ENCODE measurements around the gene SLC26A1. TPM values are rescaled to one million over a fixed set of nuclear protein-coding genes. Genes with fewer than 3 reads are reported as not detected.

The SLC26A1 gene
- total RNA-seq, 1 experiment from 2014 or later: 0.85 TPM

DNA sequence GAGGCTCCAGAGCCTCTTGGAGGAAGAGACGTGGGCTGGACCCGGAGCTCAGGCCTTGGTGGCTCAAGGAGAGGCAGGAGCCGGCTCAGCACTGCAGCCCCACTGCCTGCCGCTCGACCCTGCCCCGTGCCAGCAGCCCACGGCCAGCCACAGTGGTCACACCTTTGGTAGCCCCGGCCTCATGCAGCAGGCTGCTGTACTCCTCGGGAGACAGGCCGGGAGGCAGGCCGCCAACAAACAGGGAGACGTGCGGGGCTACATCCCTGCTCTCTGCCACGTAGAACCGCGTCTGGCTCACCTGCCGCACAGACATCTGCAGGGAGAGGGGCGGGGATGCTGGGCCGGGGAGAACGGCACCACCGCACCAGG, 27.5 kb downstream of the SLC26A1 start:
- no peaks in the 10 kb centered on the region for H3K36me3 Mint-ChIP-seq
- POLR2A ChIA-PET: no interaction called here
- H3K9me3 Mint-ChIP-seq: no peaks in the 10 kb centered on the region
- H3K27me3 Mint-ChIP-seq (ENCODE audit: low read depth): peaks cover 13% of the 10 kb centered on the region
- H3K4me3 Mint-ChIP-seq: no peak overlapping the region
- TF ChIP-seq TEAD1 (CRISPR knock-in tag; IDR thresholded peaks at IDR 0.05) (no peak), CREB1 (CRISPR knock-in tag; IDR thresholded peaks at IDR 0.05) (no peak), ZNF423 (CRISPR knock-in tag; IDR thresholded peaks at IDR 0.05) (no peak), SP1 (CRISPR knock-in tag; conservative IDR thresholded peaks at IDR 0.05) (no peak), TP53 (CRISPR knock-in tag; IDR thresholded peaks at IDR 0.05) (no peak), ZNF416 (CRISPR knock-in tag; IDR thresholded peaks at IDR 0.05) (no peak), TCF7 (CRISPR knock-in tag; IDR thresholded peaks at IDR 0.05; ENCODE audit: low read depth) (no peak), GABPB1 (CRISPR knock-in tag; IDR thresholded peaks at IDR 0.05) (no peak), NFYB (CRISPR knock-in tag; conservative IDR thresholded peaks at IDR 0.05; ENCODE audit: low read depth) (no peak), ELF4 (CRISPR knock-in tag; IDR thresholded peaks at IDR 0.05; ENCODE audit: low read depth) (no peak), ESRRA (CRISPR knock-in tag; IDR thresholded peaks at IDR 0.05; ENCODE audit: borderline replicate concordance) (no peak), NR3C1 (CRISPR knock-in tag; conservative IDR thresholded peaks at IDR 0.05; ENCODE audit: low read depth) (no peak), CREM (CRISPR knock-in tag; IDR thresholded peaks at IDR 0.05) (no peak), SMAD3 (CRISPR knock-in tag; IDR thresholded peaks at IDR 0.05; ENCODE audit: borderline replicate concordance) (no peak)
- TF ChIP-seq, protein P1, sequence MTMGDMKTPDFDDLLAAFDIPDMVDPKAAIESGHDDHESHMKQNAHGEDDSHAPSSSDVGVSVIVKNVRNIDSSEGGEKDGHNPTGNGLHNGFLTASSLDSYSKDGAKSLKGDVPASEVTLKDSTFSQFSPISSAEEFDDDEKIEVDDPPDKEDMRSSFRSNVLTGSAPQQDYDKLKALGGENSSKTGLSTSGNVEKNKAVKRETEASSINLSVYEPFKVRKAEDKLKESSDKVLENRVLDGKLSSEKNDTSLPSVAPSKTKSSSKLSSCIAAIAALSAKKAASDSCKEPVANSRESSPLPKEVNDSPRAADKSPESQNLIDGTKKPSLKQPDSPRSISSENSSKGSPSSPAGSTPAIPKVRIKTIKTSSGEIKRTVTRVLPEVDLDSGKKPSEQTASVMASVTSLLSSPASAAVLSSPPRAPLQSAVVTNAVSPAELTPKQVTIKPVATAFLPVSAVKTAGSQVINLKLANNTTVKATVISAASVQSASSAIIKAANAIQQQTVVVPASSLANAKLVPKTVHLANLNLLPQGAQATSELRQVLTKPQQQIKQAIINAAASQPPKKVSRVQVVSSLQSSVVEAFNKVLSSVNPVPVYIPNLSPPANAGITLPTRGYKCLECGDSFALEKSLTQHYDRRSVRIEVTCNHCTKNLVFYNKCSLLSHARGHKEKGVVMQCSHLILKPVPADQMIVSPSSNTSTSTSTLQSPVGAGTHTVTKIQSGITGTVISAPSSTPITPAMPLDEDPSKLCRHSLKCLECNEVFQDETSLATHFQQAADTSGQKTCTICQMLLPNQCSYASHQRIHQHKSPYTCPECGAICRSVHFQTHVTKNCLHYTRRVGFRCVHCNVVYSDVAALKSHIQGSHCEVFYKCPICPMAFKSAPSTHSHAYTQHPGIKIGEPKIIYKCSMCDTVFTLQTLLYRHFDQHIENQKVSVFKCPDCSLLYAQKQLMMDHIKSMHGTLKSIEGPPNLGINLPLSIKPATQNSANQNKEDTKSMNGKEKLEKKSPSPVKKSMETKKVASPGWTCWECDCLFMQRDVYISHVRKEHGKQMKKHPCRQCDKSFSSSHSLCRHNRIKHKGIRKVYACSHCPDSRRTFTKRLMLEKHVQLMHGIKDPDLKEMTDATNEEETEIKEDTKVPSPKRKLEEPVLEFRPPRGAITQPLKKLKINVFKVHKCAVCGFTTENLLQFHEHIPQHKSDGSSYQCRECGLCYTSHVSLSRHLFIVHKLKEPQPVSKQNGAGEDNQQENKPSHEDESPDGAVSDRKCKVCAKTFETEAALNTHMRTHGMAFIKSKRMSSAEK (CRISPR knock-in tag; IDR thresholded peaks at IDR 0.05; ENCODE audit: borderline replicate concordance): no peak
- TF ChIP-seq, protein P2, sequence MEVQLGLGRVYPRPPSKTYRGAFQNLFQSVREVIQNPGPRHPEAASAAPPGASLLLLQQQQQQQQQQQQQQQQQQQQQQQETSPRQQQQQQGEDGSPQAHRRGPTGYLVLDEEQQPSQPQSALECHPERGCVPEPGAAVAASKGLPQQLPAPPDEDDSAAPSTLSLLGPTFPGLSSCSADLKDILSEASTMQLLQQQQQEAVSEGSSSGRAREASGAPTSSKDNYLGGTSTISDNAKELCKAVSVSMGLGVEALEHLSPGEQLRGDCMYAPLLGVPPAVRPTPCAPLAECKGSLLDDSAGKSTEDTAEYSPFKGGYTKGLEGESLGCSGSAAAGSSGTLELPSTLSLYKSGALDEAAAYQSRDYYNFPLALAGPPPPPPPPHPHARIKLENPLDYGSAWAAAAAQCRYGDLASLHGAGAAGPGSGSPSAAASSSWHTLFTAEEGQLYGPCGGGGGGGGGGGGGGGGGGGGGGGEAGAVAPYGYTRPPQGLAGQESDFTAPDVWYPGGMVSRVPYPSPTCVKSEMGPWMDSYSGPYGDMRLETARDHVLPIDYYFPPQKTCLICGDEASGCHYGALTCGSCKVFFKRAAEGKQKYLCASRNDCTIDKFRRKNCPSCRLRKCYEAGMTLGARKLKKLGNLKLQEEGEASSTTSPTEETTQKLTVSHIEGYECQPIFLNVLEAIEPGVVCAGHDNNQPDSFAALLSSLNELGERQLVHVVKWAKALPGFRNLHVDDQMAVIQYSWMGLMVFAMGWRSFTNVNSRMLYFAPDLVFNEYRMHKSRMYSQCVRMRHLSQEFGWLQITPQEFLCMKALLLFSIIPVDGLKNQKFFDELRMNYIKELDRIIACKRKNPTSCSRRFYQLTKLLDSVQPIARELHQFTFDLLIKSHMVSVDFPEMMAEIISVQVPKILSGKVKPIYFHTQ (CRISPR knock-in tag; IDR thresholded peaks at IDR 0.05): no peak
- TF ChIP-seq, protein P3, sequence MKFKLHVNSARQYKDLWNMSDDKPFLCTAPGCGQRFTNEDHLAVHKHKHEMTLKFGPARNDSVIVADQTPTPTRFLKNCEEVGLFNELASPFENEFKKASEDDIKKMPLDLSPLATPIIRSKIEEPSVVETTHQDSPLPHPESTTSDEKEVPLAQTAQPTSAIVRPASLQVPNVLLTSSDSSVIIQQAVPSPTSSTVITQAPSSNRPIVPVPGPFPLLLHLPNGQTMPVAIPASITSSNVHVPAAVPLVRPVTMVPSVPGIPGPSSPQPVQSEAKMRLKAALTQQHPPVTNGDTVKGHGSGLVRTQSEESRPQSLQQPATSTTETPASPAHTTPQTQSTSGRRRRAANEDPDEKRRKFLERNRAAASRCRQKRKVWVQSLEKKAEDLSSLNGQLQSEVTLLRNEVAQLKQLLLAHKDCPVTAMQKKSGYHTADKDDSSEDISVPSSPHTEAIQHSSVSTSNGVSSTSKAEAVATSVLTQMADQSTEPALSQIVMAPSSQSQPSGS (CRISPR knock-in tag; IDR thresholded peaks at IDR 0.05; ENCODE audit: borderline replicate concordance, low read depth): no peak
- TF ChIP-seq, protein P4, sequence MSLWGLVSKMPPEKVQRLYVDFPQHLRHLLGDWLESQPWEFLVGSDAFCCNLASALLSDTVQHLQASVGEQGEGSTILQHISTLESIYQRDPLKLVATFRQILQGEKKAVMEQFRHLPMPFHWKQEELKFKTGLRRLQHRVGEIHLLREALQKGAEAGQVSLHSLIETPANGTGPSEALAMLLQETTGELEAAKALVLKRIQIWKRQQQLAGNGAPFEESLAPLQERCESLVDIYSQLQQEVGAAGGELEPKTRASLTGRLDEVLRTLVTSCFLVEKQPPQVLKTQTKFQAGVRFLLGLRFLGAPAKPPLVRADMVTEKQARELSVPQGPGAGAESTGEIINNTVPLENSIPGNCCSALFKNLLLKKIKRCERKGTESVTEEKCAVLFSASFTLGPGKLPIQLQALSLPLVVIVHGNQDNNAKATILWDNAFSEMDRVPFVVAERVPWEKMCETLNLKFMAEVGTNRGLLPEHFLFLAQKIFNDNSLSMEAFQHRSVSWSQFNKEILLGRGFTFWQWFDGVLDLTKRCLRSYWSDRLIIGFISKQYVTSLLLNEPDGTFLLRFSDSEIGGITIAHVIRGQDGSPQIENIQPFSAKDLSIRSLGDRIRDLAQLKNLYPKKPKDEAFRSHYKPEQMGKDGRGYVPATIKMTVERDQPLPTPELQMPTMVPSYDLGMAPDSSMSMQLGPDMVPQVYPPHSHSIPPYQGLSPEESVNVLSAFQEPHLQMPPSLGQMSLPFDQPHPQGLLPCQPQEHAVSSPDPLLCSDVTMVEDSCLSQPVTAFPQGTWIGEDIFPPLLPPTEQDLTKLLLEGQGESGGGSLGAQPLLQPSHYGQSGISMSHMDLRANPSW (CRISPR knock-in tag; conservative IDR thresholded peaks at IDR 0.05; ENCODE audit: low read depth): no peak
- TF ChIP-seq, protein P5, sequence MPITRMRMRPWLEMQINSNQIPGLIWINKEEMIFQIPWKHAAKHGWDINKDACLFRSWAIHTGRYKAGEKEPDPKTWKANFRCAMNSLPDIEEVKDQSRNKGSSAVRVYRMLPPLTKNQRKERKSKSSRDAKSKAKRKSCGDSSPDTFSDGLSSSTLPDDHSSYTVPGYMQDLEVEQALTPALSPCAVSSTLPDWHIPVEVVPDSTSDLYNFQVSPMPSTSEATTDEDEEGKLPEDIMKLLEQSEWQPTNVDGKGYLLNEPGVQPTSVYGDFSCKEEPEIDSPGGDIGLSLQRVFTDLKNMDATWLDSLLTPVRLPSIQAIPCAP (CRISPR knock-in tag; IDR thresholded peaks at IDR 0.05): no peak
- TF ChIP-seq, protein P6, sequence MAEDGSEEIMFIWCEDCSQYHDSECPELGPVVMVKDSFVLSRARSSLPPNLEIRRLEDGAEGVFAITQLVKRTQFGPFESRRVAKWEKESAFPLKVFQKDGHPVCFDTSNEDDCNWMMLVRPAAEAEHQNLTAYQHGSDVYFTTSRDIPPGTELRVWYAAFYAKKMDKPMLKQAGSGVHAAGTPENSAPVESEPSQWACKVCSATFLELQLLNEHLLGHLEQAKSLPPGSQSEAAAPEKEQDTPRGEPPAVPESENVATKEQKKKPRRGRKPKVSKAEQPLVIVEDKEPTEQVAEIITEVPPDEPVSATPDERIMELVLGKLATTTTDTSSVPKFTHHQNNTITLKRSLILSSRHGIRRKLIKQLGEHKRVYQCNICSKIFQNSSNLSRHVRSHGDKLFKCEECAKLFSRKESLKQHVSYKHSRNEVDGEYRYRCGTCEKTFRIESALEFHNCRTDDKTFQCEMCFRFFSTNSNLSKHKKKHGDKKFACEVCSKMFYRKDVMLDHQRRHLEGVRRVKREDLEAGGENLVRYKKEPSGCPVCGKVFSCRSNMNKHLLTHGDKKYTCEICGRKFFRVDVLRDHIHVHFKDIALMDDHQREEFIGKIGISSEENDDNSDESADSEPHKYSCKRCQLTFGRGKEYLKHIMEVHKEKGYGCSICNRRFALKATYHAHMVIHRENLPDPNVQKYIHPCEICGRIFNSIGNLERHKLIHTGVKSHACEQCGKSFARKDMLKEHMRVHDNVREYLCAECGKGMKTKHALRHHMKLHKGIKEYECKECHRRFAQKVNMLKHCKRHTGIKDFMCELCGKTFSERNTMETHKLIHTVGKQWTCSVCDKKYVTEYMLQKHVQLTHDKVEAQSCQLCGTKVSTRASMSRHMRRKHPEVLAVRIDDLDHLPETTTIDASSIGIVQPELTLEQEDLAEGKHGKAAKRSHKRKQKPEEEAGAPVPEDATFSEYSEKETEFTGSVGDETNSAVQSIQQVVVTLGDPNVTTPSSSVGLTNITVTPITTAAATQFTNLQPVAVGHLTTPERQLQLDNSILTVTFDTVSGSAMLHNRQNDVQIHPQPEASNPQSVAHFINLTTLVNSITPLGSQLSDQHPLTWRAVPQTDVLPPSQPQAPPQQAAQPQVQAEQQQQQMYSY (CRISPR knock-in tag; IDR thresholded peaks at IDR 0.05): no peak
- DNase-seq (ENCODE audit: low spot score) (no peak), ATAC-seq (no peak)
- CTCF ChIA-PET: interaction anchor here (1.3 kb wide), 1 partner anchor 39 kb away, joined by 4 read pairs; no protein-coding TSS in a partner anchor
- H3K4me1 Mint-ChIP-seq: no peaks in the 10 kb centered on the region
- H3K27ac Mint-ChIP-seq: no peak overlapping the region
